Retinal pigment epithelial cell (primary cell): ENCODE results near the gene TRPM6.
"Not testable (repeated sequence)": the region's sequence is repeated elsewhere in the genome, so short reads cannot be mapped to it uniquely, and the experiment has no call there.

Experiments used
- DNase-seq: peaks from one replicate; pipeline ENCODE4 v3.0.0-alpha.2; 2010; ENCODE audit warnings: low read depth
- H3K4me3 ChIP-seq: 2 replicates; pipeline ENCODE4 v1.5.1; 2011; ENCODE audit warnings: mild to moderate bottlenecking, low read length, control low read depth, moderate library complexity
- CTCF ChIP-seq: conservative IDR thresholded peaks from 2 replicates; pipeline ENCODE4 v1.5.1; 2011; ENCODE audit warnings: low read depth, low read length, control low read depth, inconsistent platforms

The TRPM6 gene

GRCh38 chr9:74856989-74857388 is 30.7 kb downstream of the TRPM6 start:
- DNase-seq, result no peak
- H3K4me3 ChIP-seq, result no peak overlapping the region
- TF ChIP-seq CTCF, result no peak

GRCh38 chr9:74855072-74855471 is 32.6 kb downstream of the TRPM6 start:
- no peak for TF ChIP-seq CTCF
- DNase-seq, result no peak

GRCh38 chr9:74853024-74853423 is 34.7 kb downstream of the TRPM6 start:
- not testable (repeated sequence) for H3K4me3 ChIP-seq, DNase-seq

More at GRCh38 chr9:74855072-74855471, 32.6 kb downstream of the TRPM6 start:
- H3K4me3 ChIP-seq, result no peak overlapping the region

GRCh38 chr9:74848153-74848525 is 39.6 kb downstream of the TRPM6 start:
- TF ChIP-seq CTCF, result no peak
- DNase-seq, result no peak

GRCh38 chr9:74847478-74848152 is 40.1 kb downstream of the TRPM6 start:
- no peak overlapping the region for H3K4me3 ChIP-seq
- TF ChIP-seq CTCF, result no peak
- no peak for DNase-seq

More at GRCh38 chr9:74848153-74848525, 39.6 kb downstream of the TRPM6 start:
- no peak overlapping the region for H3K4me3 ChIP-seq

GRCh38 chr9:74846766-74847165 is 41.0 kb downstream of the TRPM6 start:
- no peak for DNase-seq
- no peak overlapping the region for H3K4me3 ChIP-seq
- TF ChIP-seq CTCF, result no peak

GRCh38 chr9:74838351-74838750 is 49.4 kb downstream of the TRPM6 start:
- DNase-seq, result no peak
- H3K4me3 ChIP-seq, result no peak overlapping the region
- no peak for TF ChIP-seq CTCF

GRCh38 chr9:74824654-74825053 is 63.1 kb downstream of the TRPM6 start:
- DNase-seq, result peak; percentile 48
- TF ChIP-seq CTCF, result no peak
- no peak overlapping the region for H3K4me3 ChIP-seq
